ENCODE results near the gene MEF2C.

- TF ChIP-seq CTCF (conservative IDR thresholded peaks at IDR 0.05 in 1 of 2, IDR thresholded peaks at IDR 0.05 in 1 of 2; ENCODE audit: low read depth in 1 of 2, low read length in 2 of 2) (no peak), EZH2 (IDR thresholded peaks at IDR 0.05; ENCODE audit: low read length, missing control alignments) (no peak)
Measured at GRCh38 chr5:88708021-88708420, 175.0 kb downstream of the MEF2C start.
